Mesendoderm (in vitro differentiated cells): ENCODE measurements around the gene MLLT1.

ENCODE experiments used
- DNase-seq: peaks from one replicate; pipeline ENCODE4 v3.0.0; 2013
- H2AK5ac ChIP-seq: 2 replicates; pipeline ENCODE4 v1.6.1; 2013; ENCODE audit warnings: low read length, inconsistent platforms
- H2BK120ac ChIP-seq: 2 replicates; pipeline ENCODE4 v1.6.1; 2013; ENCODE audit warnings: low read depth, mild to moderate bottlenecking, low read length, moderate library complexity, mixed read lengths
- H2BK15ac ChIP-seq: replicated peaks from 2 replicates; pipeline ENCODE4 v1.6.1; 2013; ENCODE audit warnings: low read depth, mild to moderate bottlenecking, moderate library complexity
- H2BK5ac ChIP-seq: 2 replicates; pipeline ENCODE4 v1.6.1; 2013; ENCODE audit warnings: low read length, inconsistent platforms
- H3K18ac ChIP-seq: 2 replicates; pipeline ENCODE4 v1.6.1; 2013; ENCODE audit warnings: mild to moderate bottlenecking, low read length, mixed read lengths
- H3K23ac ChIP-seq: one replicate; pipeline ENCODE4 v1.6.1; 2013; ENCODE audit warnings: low read length
- H3K27ac ChIP-seq: 2 replicates; pipeline ENCODE4 v1.5.1; 2013; ENCODE audit warnings: low read depth, mild to moderate bottlenecking, inconsistent platforms, low read length, moderate library complexity
- H3K27me3 ChIP-seq: 2 replicates; pipeline ENCODE4 v1.6.1; 2013; ENCODE audit warnings: low read length, control low read depth, mild to moderate bottlenecking, inconsistent platforms; ENCODE audit not compliant: insufficient read depth, poor library complexity
- H3K36me3 ChIP-seq: 2 replicates; pipeline ENCODE4 v1.6.1; 2013; ENCODE audit warnings: low read length, inconsistent platforms; ENCODE audit not compliant: control insufficient read depth, insufficient read depth
- H3K4ac ChIP-seq: one replicate; pipeline ENCODE4 v1.6.1; 2013; ENCODE audit warnings: low read depth, mild to moderate bottlenecking, low read length, moderate library complexity
- H3K4me1 ChIP-seq: 2 replicates; pipeline ENCODE4 v1.6.1; 2013; ENCODE audit warnings: low read depth, low read length, inconsistent platforms; ENCODE audit not compliant: control insufficient read depth
- H3K4me2 ChIP-seq: 2 replicates; pipeline ENCODE4 v1.6.1; 2013; ENCODE audit warnings: low read length
- H3K4me3 ChIP-seq: 2 replicates; pipeline ENCODE4 v1.5.1; 2013; ENCODE audit warnings: mild to moderate bottlenecking, low read length
- H3K56ac ChIP-seq: one replicate; pipeline ENCODE4 v1.6.1; 2013; ENCODE audit warnings: low read length
- H3K79me1 ChIP-seq: 2 replicates; pipeline ENCODE4 v1.6.1; 2013; ENCODE audit warnings: low read length, inconsistent platforms
- H3K79me2 ChIP-seq: 2 replicates; pipeline ENCODE4 v1.6.1; 2013; ENCODE audit warnings: mild to moderate bottlenecking, low read length; ENCODE audit not compliant: control insufficient read depth, insufficient read depth
- H3K9ac ChIP-seq: 2 replicates; pipeline ENCODE4 v1.6.1; 2013; ENCODE audit warnings: low read length, inconsistent platforms
- H4K5ac ChIP-seq: one replicate; pipeline ENCODE4 v1.6.1; 2013; ENCODE audit warnings: low read length
- H4K8ac ChIP-seq: one replicate; pipeline ENCODE4 v1.6.1; 2013; ENCODE audit warnings: low read depth, mild to moderate bottlenecking, control low read depth, low read length, moderate library complexity
- WGBS: extraction: QIAGEN DNeasy Blood & Tissue Kit; methylation state at CpG from one replicate; pipeline ENCODE4 v1.1.7; 2013; ENCODE audit warnings: low lambda C conversion rate, missing lambda C conversion rate; ENCODE audit not compliant: insufficient coverage; ENCODE audit errors: extremely low coverage; 5-methylcytosine and 5-hydroxymethylcytosine counted together

The MLLT1 gene

GRCh38 chr19:6213696-6214641 lies 65.8 kb downstream of the MLLT1 start:
- Histone ChIP-seq H2BK15ac (no peak overlapping the region), H3K9ac (no peak overlapping the region), H3K23ac (no peak overlapping the region), H2BK120ac (no peak overlapping the region), H3K4me1 (no peaks in the 10 kb centered on the region), H4K5ac (no peak overlapping the region), H4K8ac (no peak overlapping the region), H3K4me2 (no peak overlapping the region), H2AK5ac (no peak overlapping the region), H3K4me3 (no peak overlapping the region), H3K79me2 (no peaks in the 10 kb centered on the region), H3K79me1 (no peaks in the 10 kb centered on the region), H3K4ac (no peak overlapping the region), H2BK5ac (no peak overlapping the region), H3K18ac (no peak overlapping the region), H3K27ac (no peak overlapping the region), H3K36me3 (no peaks in the 10 kb centered on the region), H3K27me3 (no peaks in the 10 kb centered on the region), H3K56ac (no peak overlapping the region)
- no peak for DNase-seq
- no CpG with 5 or more reads among the region's 32 CpGs for WGBS

GRCh38 chr19:6213266-6213595 lies 66.5 kb downstream of the MLLT1 start:
- H2AK5ac ChIP-seq, result no peak overlapping the region
- H4K8ac ChIP-seq, result no peak overlapping the region
- H3K23ac ChIP-seq, result no peak overlapping the region
- no peak overlapping the region for H3K9ac ChIP-seq
- no peak overlapping the region for H4K5ac ChIP-seq
- no peak overlapping the region for H3K4me3 ChIP-seq
- no peaks in the 10 kb centered on the region for H3K36me3 ChIP-seq
- H3K4me2 ChIP-seq, result no peak overlapping the region
- H3K79me2 ChIP-seq, result no peaks in the 10 kb centered on the region
- WGBS, result no CpG with 5 or more reads among the region's 12 CpGs
- no peaks in the 10 kb centered on the region for H3K27me3 ChIP-seq
- no peak overlapping the region for H2BK120ac ChIP-seq
- H3K18ac ChIP-seq, result no peak overlapping the region
- H3K4me1 ChIP-seq, result no peaks in the 10 kb centered on the region
- no peak for DNase-seq
- H3K79me1 ChIP-seq, result no peaks in the 10 kb centered on the region
- H2BK15ac ChIP-seq, result no peak overlapping the region
- no peak overlapping the region for H2BK5ac ChIP-seq
- H3K4ac ChIP-seq, result no peak overlapping the region
- H3K56ac ChIP-seq, result no peak overlapping the region
- no peak overlapping the region for H3K27ac ChIP-seq

- whole genome bisulfite sequencing, result no CpG with 5 or more reads among the region's 53 CpGs
- no peak overlapping the region for H3K23ac ChIP-seq
- H3K27me3 ChIP-seq, result no peaks in the 10 kb centered on the region
- DNase-seq, result no peak
- no peak overlapping the region for H2BK15ac ChIP-seq
- H3K56ac ChIP-seq, result no peak overlapping the region
- no peak overlapping the region for H3K4me2 ChIP-seq
- H2BK120ac ChIP-seq, result no peak overlapping the region
- no peak overlapping the region for H4K8ac ChIP-seq
- H3K9ac ChIP-seq, result no peak overlapping the region
- H3K4me1 ChIP-seq, result no peaks in the 10 kb centered on the region
- H3K27ac ChIP-seq, result no peak overlapping the region
- no peaks in the 10 kb centered on the region for H3K79me1 ChIP-seq
- H3K79me2 ChIP-seq, result no peaks in the 10 kb centered on the region
- no peak overlapping the region for H4K5ac ChIP-seq
- H3K4ac ChIP-seq, result no peak overlapping the region
- no peaks in the 10 kb centered on the region for H3K36me3 ChIP-seq
- no peak overlapping the region for H3K4me3 ChIP-seq
- H2BK5ac ChIP-seq, result no peak overlapping the region
- H3K18ac ChIP-seq, result no peak overlapping the region
- H2AK5ac ChIP-seq, result no peak overlapping the region
Measured at GRCh38 chr19:6212403-6213265, 67.1 kb downstream of the MLLT1 start.

- Histone ChIP-seq H2BK15ac (no peak overlapping the region), H3K27me3 (no peaks in the 10 kb centered on the region), H3K79me2 (no peaks in the 10 kb centered on the region), H3K9ac (no peak overlapping the region), H3K4me2 (no peak overlapping the region), H3K36me3 (no peaks in the 10 kb centered on the region), H3K27ac (no peak overlapping the region), H4K8ac (no peak overlapping the region), H4K5ac (no peak overlapping the region), H3K56ac (no peak overlapping the region), H3K4ac (no peak overlapping the region), H2AK5ac (no peak overlapping the region), H3K4me1 (no peaks in the 10 kb centered on the region), H2BK5ac (no peak overlapping the region), H3K23ac (no peak overlapping the region), H3K4me3 (no peak overlapping the region), H3K79me1 (no peaks in the 10 kb centered on the region), H2BK120ac (no peak overlapping the region), H3K18ac (no peak overlapping the region)
- DNase-seq, result no peak
- WGBS, result no CpG with 5 or more reads among the region's 43 CpGs
Measured at GRCh38 chr19:6211632-6212402, 68.0 kb downstream of the MLLT1 start.

- Histone ChIP-seq H3K36me3 (no peaks in the 10 kb centered on the region), H4K5ac (no peak overlapping the region), H3K79me1 (no peaks in the 10 kb centered on the region), H3K23ac (no peak overlapping the region), H3K4me3 (no peak overlapping the region), H2AK5ac (no peak overlapping the region), H2BK15ac (no peak overlapping the region), H4K8ac (no peak overlapping the region), H3K27me3 (no peaks in the 10 kb centered on the region), H3K4me1 (no peaks in the 10 kb centered on the region), H3K18ac (no peak overlapping the region), H2BK5ac (no peak overlapping the region), H3K9ac (no peak overlapping the region), H3K79me2 (no peaks in the 10 kb centered on the region), H3K4me2 (no peak overlapping the region), H2BK120ac (no peak overlapping the region), H3K4ac (no peak overlapping the region), H3K56ac (no peak overlapping the region), H3K27ac (no peak overlapping the region)
- WGBS, result no CpG with 5 or more reads among the region's 32 CpGs
- DNase-seq, result no peak
Measured at GRCh38 chr19:6210721-6211600, 68.8 kb downstream of the MLLT1 start.
